ENCODE data around the gene TTC34. TPM values are rescaled to one million over a fixed set of nuclear protein-coding genes. Genes with fewer than 3 reads are reported as not detected.

TTC34 gene
- total RNA-seq, 4 donors from 2014 or later, result not detected

DNA sequence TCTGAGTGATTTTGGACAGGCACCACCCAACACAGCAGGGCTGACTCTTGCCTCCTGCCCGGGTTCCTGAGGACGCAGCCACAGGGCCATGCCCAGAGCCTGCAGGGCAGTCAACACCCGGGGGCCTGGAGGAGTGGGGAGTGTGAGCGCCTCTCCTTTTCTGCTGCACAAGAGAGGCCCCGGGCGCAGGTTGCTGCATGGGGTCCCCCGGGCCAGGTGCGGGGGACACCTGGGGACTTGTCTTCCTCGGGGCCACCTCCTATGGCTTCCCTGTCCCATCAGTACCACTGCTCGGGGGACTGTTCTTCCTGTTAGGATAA, 6.9 kb upstream of the TTC34 start:
- DNase-seq (no peak), ATAC-seq (no peak)
- in situ Hi-C loops (cut with MboI; ENCODE audit: low sequenced_read_pairs in 4 of 4) (no loop called here), intact Hi-C loops (cut with DNase I; ENCODE audit: low total_unique reads) (no loop called here)
- Histone ChIP-seq H3K9me3 (no peaks in the 10 kb centered on the region), H3K27ac (no peak overlapping the region), H3K4me3 (no peak overlapping the region), H3K27me3 (peaks cover 6 to 26% (median 13%) of the 10 kb centered on the region in 3 donors), H3K36me3 (no peaks in the 10 kb centered on the region), H3K4me1 (no peaks in the 10 kb centered on the region)
- no peak for TF ChIP-seq POLR2A (IDR thresholded peaks at IDR 0.05)
- TF ChIP-seq, protein P1, sequence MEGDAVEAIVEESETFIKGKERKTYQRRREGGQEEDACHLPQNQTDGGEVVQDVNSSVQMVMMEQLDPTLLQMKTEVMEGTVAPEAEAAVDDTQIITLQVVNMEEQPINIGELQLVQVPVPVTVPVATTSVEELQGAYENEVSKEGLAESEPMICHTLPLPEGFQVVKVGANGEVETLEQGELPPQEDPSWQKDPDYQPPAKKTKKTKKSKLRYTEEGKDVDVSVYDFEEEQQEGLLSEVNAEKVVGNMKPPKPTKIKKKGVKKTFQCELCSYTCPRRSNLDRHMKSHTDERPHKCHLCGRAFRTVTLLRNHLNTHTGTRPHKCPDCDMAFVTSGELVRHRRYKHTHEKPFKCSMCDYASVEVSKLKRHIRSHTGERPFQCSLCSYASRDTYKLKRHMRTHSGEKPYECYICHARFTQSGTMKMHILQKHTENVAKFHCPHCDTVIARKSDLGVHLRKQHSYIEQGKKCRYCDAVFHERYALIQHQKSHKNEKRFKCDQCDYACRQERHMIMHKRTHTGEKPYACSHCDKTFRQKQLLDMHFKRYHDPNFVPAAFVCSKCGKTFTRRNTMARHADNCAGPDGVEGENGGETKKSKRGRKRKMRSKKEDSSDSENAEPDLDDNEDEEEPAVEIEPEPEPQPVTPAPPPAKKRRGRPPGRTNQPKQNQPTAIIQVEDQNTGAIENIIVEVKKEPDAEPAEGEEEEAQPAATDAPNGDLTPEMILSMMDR (IDR thresholded peaks at IDR 0.05 in 4 of 5, conservative IDR thresholded peaks at IDR 0.05 in 1 of 5), result no peak

DNA sequence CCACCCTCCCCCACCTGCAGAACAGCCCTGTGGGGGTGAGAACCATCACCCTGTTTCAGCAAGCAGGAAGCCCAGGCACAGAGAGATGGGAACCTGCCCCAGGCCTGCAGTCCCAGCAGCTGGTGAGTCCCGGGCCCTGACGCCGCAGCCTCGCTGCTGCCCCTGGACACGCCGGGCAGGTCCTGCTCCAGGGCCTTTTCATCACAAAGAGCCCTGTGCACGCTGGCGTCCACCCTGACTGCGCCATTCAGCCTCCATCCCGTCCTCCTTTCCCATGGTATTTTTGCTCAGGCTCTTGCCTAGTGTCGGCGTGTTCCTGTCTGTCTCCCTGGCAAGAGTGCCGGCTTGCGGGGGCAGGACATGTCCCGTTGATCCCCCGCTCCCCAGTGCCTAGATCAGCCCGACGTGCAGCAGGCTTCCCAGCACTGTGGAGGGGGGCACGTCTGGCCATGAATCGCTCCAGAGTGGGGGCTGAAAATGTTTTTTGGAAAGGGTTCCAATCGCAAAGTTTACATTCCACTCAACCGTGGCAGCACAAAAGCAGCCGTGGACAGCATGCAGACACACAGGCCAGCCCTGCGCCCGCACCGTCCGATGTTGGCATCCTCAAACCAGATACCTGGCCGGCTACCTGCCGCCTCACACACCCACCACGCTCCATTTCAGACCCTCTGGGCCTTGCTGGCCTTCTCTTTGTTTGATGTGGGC, 6.3 kb upstream of the TTC34 start:
- TF ChIP-seq, protein P1 (IDR thresholded peaks at IDR 0.05 in 4 of 5, conservative IDR thresholded peaks at IDR 0.05 in 1 of 5), result no peak
- no peak for TF ChIP-seq POLR2A (IDR thresholded peaks at IDR 0.05)
- no peak overlapping the region for H3K4me3 ChIP-seq
- ATAC-seq (no peak), DNase-seq (no peak)
- in situ Hi-C loops (cut with MboI; ENCODE audit: low sequenced_read_pairs in 4 of 4), result no loop called here
- no peak overlapping the region for H3K27ac ChIP-seq
- H3K9me3 ChIP-seq, result no peaks in the 10 kb centered on the region
- peaks cover 6 to 26% (median 18%) of the 10 kb centered on the region in 3 donors for H3K27me3 ChIP-seq
- intact Hi-C loops (cut with DNase I; ENCODE audit: low total_unique reads), result no loop called here
- no peaks in the 10 kb centered on the region for H3K4me1 ChIP-seq
- H3K36me3 ChIP-seq, result no peaks in the 10 kb centered on the region

DNA sequence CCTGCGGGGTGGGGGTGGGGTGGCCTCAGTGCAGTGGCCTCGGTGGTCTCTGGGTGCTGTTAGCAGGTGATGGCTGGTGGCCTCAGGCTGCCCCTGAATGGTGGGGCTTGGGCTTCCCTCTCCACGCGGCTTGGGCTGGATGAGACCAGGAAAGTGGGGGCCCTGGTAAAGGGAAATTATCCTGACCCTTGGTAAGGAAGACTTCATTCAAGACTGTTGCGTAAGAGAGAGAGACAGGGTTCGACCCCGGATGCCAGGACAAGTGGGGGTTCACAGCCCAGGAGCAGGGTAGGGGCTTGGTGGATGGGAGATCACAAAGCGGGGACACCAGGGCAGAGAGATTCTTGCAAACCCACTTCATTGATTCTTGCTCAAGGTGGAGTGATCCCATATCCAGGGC, 5.5 kb upstream of the TTC34 start:
- Histone ChIP-seq H3K27me3 (peaks cover 12 to 26% (median 18%) of the 10 kb centered on the region in 3 donors), H3K4me3 (no peak overlapping the region), H3K9me3 (no peaks in the 10 kb centered on the region), H3K36me3 (no peaks in the 10 kb centered on the region), H3K27ac (no peak overlapping the region), H3K4me1 (no peaks in the 10 kb centered on the region)
- DNase-seq, result no peak
- in situ Hi-C loops (cut with MboI; ENCODE audit: low sequenced_read_pairs in 4 of 4), result no loop called here
- intact Hi-C loops (cut with DNase I; ENCODE audit: low total_unique reads), result no loop called here
- no peak for ATAC-seq
- TF ChIP-seq, protein P1 (IDR thresholded peaks at IDR 0.05 in 4 of 5, conservative IDR thresholded peaks at IDR 0.05 in 1 of 5), result no peak
- TF ChIP-seq POLR2A (IDR thresholded peaks at IDR 0.05), result no peak

DNA sequence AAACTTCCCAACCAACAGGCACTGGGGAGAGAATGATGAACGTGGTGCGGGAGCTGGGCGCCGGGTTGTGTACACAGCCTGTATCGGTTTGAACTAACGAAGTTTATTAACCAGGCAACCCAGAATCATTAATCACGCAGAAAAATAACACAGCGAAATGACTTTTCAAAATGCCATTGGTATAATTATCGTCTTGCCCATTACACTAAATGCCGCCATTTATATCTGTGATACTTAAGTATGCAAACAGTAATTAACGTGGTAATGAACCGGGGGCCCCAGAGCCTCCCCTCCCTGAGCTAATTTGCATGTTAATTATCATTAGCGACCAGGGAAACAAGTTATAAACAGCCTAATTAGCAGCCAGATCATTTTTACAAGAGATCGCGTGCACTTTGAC, 5.1 kb upstream of the TTC34 start:
- no peak overlapping the region for H3K27ac ChIP-seq
- H3K4me1 ChIP-seq, result no peaks in the 10 kb centered on the region
- no peak overlapping the region for H3K4me3 ChIP-seq
- ATAC-seq (no peak), DNase-seq (no peak)
- TF ChIP-seq, protein P1 (IDR thresholded peaks at IDR 0.05 in 4 of 5, conservative IDR thresholded peaks at IDR 0.05 in 1 of 5), result no peak
- no peak for TF ChIP-seq POLR2A (IDR thresholded peaks at IDR 0.05)
- in situ Hi-C loops (cut with MboI; ENCODE audit: low sequenced_read_pairs in 4 of 4), result no loop called here
- no peaks in the 10 kb centered on the region for H3K36me3 ChIP-seq
- H3K9me3 ChIP-seq, result no peaks in the 10 kb centered on the region
- intact Hi-C loops (cut with DNase I; ENCODE audit: low total_unique reads), result no loop called here
- peaks cover 16 to 24% (median 18%) of the 10 kb centered on the region in 3 donors for H3K27me3 ChIP-seq
